GM21825 (cell line): Measurements from ENCODE around the gene CIPC.

ENCODE experiments used
- ATAC-seq: cut with Tn5 transposase; IDR thresholded peaks from one replicate; pipeline ENCODE4 v1.9.1; 2021; ENCODE audit warnings: mild to moderate bottlenecking, moderate library complexity; ENCODE audit not compliant: unreplicated experiment

CIPC gene

DNA sequence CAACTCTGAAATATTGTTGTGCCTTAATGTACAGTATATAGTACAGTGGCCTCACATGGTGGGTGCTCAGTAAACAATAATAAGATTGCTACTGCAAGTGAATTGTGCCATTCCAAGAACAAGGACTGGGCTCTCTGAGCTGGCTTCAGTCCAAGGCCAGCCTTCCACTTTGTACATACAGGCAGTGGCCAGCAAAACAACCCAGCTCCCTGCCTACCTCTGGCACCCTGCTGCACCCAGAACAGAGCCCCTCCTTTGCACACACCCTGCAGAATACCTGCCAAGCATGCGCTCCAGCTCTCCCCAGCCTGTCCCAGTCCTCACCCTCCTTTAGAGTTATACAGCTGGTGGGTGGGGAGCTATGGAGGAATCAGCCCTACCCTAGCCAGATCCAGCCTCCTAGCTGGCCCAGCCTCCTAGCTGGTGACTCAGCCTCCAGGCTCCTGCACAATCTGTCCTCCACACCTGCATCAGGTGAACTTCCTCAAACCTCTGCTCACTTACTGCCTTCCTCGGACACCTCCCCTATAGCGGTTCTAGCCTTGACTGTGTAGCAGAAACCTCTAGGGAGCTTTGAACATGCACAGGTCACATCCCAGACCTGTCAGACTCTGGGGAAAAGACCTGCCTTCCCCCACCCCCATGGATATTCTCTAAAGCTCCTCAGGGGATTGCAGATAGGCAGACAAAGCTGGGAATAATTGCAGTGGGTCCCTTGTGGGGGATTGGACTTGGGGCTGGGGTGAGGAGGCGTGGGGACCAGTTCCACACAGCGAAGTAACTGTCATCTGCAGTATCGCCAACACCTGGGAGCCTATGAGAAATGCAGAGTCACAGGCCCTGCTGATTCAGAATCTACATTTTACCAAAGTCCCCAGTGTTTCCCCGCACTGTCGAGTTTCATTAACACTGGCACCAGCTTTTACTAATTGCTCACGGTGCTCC lies 25.6 kb downstream of the CIPC start:
- no peak for ATAC-seq

DNA sequence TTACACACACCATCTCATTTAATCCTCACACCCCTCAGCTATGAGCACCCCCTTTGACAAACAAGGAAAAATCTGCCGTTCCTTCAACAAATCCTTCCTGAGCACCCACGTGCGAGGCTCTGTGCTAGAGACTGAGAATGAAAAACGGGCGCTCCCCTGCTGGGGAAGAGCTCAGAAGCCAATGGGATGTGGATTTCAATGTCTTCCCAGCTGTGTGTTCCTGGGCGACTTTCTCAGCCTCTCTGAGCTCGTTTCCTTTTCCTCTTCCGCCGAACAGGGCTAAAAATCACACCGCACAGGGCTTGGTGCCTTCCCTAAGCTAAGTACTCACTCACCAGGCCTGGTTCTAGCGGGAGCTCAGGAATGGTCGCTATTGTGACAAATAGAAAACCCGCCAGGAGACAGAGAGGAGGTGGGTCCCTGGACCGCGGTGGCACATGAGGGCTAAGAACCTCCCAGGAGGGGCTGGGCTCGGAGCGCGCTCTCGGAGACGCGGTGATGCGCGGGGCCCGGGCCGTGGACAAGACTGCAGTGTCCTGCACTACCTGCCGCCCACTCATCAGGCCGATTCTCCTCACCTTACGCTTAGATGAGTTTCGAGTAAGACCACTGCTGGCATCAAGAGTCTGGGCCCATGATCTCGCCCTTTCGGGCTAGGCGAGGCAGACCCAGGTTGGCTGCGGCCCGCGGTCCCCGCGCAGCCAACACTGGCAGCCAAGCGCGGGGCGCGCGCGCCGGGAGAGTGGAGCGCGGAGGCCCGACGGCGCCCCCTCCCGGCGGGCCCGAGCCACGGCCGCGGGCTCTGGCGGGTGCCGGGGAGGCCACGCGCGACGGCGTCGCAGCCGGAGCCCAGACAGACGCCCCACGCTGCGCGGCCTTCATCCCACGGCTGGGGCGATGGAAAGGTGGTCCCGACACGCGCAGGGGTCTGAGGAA lies 26.6 kb downstream of the CIPC start:
- ATAC-seq, result no peak

DNA sequence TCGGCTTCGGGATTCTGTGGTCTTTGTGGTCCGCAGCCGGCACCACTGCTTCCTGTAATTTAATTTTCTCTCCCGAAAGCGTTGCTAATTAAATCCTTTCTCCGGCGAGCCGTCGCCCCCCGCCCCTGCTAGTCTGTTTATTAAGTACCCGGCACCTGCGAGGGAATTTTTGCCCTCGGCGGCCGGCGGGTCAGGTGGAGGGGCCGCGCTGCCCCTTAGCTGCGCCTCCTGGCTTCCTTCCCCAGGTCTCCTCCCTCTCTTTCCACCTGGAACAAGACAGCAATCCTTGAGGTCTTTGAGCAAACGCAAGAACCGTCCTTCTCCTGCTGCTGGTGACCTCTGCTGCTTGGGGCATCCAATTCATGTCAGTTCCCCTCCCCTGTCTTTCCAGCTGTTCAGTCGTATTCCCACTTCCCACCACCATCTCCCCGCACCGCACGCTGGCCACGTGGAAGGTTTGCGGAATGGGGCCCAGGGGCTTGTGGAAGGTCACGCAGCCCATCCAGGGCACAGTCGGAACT lies 27.3 kb downstream of the CIPC start:
- no peak for ATAC-seq

DNA sequence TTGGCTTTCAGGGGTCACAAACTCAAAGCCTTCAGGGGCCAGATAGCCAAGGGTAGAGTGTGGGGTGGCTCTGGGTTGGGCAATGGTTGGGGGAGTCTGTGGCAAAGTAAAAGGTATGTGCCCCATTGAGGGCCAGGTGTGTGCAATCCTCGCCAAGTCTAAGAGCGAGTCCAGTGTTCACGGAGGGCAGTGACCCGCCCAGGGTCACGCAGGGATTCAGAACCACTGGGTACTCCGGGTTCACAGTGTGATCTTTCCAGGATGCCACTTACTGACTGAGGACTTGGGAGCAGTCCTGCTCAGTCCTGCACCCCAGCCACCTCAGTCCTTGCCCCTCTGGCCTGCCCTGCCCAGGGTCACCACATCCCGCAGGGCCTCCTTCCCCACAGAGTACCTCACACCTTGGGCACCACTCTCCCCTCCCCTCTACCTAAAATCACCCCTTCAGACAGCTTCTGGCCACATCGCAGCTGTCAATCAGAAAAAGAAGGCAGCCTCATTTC lies 27.8 kb downstream of the CIPC start:
- ATAC-seq, result no peak

DNA sequence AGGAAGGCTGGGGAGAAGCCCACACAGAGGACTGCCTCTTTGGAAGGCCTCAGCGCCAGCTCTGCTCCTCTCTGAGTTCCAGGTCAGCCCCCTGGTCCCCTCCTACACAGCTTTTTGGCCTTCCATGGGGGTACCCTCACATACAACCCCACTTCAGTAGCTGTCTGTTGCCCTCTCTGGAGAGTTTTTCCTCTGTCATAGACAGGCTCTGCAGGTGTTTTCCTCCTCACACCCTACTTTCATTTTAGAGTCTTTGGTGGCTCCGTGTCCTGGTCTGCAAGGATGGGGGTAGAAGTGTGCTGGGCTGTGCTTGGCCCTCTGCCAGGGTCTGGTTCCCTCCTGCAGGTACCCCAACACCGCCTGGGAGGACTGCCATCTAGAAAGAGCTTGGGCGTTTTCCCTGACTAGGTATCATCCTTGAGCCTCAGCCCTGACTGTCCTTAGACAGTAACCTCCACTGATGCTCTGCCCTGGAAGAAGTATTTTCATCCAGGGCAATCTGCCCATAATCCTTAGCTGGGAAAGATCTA lies 28.5 kb downstream of the CIPC start:
- no peak for ATAC-seq

DNA sequence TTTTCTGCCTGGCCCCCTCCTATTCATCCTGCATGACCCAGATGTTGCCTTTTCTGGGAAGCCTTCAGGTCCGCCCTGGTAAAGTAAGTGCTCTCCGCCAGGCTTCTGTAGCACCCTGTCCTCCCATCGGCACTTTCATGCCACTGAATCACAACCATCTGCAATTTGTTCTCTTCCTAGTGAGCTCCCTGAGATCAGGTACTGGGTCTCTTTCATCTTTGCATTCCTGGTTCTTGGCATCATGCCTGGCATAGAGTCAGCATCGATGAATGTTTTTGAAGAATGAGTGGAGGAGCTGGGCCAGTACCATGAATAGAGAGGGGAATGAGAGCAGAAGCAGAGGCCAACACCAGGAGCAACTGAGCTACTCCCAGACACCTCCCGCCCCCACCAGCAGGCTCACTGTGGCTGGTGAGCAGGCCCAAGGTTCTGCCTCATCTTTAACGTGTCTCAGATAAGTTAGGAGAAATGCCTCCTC lies 30.4 kb downstream of the CIPC start:
- no peak for ATAC-seq

DNA sequence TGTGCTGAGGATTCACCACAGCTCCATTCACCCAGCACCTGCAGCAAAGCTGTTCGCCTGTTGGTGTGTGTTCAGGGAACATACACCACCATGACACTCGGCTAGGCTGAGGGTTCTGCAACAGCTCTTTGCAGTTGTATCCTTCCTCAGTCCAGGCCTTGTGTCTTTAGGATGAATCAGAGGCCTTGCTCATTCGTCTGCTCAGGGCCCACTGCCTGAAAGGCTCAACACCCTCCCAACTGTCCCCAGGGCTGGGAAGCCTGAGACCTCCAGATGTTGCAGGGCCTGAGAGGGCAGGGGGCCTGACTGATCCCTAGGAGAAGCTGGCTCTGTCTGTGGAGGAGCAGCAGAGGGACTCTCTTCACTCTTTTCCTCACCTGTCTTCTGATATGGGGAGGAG lies 32.3 kb downstream of the CIPC start:
- ATAC-seq, result no peak

DNA sequence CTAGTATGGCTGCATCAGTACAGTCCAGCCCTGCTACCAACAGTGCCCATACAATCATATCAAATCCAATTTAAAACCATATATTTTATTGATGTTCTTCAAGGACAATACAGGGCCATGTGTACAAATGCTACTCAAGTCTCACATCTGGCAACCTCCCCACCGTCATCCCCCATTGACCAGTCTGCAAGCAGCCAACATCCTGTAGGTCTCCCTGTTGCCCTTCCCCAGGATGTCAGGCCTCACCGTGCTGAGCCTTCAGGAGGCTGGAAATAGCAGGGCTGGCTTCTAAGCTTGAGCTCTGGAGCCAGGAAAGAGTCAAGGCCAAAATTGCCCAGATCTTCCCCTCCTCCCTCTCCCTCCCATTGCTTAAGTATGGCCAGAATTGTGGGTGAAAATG lies 33.1 kb downstream of the CIPC start:
- no peak for ATAC-seq

DNA sequence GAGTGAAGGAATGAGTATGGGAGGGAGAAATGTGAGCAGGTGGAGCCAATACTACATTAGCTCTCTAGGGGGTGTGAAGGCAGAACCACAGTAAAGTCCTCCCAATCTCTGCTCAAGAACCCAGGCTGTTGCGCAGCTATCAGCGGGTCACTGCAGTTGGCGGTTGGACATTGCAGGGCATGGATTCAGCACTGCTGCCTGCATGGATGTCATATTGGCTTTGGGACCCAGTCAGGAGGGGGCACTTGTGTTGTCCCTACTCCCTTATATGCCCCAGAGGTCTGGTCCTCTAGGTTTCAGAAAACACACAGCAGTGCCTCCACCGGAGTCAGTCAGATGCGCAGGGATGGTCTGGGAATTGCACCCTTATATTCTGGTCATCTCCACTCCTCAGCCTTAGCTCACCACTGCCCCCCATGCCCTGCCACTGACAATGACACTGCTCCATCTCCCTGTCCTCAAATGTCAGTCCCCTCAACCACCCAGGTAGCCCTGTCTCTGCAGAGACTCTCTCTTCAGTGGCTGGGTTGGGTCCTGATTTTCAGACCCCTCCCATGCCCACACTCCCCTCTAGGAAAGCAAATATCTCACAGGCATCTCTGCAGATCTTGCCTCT lies 33.9 kb downstream of the CIPC start:
- ATAC-seq, result no peak

DNA sequence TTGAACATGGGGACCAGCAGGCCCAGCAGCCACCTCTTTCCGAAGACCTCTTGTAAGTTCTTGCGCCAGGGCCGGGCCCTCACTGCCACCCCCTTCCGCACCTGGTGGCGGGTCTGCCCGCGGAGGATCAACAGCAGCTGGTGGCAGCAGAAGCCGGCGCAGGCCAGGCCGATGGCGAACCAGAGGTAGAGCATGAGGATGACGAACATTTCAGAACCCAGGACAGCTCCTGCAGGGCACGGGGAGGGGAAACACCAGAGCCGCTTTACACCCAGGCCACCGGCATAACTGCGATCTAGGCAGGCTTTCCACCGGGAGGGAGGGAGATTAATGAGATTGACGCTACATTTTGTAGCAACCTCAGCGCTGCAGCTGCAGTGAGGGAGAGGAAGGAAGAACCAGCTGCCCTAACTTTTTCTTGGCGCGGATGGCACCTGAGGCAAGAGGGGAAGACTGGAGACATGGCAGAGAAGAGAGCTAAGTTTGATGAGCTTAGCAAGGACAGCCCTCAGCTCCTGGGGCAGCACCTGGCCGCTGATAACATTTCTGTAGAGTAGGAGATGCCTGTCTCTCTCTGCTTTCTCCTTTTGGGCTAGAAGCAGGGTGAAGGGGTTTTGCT lies 35.8 kb downstream of the CIPC start:
- no peak for ATAC-seq

DNA sequence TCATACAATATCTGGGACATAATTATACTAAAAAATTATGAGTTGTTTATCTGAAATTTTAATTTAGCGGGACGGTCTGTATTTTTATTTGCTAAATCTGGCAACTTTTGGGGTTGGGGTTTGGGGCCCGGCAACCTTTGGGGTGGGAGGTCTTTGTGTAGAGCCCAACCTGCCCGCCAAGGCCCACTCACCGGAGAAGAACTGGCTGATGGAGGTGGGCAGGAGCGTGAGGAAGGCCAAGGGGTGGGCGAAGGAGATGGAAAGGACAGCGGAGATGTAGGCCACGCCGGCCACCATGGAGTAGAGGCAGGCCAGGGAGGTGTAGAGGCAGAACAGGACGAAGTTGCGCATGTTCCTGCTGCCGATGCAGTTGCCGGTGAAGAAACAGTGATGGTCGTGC lies 41.0 kb downstream of the CIPC start:
- ATAC-seq, result no peak

DNA sequence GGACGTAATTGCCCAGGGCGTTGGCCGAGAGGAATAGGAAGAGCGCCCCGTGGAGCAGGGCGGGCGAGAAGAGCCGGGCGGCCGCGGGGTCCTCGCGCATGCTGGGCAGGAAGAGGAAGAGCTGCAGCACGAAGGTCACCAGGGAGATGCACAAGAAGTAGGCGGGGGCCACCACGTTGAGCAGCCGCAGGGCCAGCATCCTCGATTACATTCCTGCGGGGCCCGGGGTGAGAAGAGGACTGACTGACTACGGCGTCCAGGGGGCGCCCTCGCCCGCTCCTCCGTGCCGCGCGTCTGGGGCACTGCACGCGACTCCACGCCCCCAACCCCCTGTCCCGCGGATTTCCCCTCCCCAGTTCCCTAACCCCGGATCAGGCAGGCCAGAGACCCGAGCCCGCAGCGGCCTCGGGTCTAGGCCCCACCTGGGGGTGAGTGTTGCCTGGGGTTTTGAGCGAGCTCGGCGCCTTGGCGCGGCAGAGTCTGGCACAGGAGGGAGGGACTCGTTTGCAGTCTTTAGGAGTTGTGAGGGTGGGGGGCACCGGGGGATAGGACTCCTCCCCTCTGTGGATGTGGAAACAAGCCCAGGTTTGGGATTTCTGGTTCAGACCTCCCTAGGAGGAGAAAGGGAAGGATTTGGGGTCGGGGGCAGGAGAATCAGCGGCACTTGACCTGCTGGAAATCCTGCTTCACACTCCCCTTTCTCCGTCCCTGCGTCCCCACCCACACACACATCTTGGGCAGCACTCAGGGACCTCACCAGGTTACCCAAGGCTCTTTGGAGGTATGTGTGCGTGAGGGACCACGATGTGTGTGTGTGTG lies 41.7 kb downstream of the CIPC start:
- no peak for ATAC-seq

DNA sequence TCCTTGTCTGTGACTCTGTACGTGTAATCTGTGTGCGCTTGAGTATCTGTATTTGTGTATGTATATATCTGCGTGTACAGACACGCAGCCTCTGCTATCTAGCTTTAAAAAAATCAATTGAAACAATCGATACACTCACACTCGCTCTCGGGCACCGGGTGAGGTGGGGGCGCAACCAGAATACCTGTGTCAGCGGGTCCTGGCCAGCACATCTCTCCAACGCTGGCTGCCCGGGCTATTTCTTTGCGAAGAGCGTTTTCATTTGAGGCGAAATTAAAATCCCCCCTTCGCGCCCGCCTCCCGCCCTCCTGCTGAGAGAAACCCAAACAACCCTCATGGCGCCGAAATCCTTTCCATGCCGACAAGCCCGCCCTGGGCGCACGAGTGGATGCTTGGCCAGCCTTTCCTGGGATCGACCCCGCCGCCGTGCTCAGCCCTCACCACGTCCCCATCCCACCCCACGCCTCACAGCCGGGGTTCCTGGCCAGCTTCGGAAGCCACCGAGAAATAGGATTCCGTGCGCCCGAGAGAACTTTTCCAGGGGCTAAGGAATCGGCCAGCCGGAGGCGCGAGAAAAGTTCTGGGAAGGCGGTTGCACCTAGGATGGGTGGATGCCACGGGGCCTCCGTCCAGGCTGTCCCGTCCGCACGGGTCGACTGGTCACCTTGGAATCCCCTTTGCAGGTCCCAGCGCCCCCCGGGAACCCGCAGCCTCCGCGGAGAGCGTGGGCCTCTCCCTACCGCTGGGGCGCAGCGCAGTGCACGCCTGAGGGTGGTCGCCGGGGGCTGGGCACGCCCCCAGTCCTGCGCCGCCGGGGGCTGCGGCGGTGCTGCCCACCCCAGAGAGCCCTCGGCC lies 42.5 kb downstream of the CIPC start:
- ATAC-seq, result no peak

DNA sequence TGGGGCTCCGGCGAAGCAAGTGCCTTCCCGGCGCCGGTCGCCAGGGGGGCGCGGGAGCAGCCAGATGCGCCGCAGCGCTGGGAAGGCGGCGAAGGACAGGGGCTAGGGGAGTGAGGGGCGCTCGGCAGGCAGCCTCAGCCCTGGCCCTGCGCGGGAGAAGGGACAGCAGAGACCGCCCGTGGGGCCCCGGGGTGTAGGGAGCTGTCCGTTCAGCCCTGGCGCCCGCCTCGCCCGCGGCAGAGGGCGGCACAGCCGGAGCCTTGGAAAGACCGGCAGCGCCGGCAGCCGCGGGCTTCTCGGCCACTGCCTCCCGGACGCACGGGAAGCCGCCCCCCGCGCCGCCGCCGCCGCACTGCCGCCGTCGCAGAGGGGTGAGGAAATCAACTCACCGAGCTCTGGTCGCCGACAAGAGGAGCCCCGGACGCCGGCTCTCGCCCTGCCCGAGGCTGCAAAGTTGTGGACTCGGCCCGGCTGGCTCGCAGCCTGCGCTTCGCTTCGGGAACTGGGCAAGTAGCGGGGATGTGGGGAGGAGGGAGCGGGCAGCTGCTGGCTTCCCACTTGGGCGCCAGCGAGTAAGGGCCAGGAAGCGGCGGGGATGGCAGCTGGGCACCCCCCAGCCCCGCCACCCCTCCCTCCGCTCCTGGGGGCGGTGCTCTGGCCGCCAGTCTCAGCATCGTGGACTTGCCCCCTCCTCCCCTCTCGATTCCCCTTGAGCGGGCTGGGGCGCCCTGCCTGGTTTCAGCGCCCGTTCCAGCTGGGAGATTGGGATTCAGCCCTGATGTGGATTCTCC lies 43.4 kb downstream of the CIPC start, which contains the start of gene ZDHHC22:
Gene ZDHHC22 (minus strand): TSS at position 578 of the 791 bp plus-strand sequence. CDS start 2,053 bp downstream, outside the sequence.
- ATAC-seq, result no peak

DNA sequence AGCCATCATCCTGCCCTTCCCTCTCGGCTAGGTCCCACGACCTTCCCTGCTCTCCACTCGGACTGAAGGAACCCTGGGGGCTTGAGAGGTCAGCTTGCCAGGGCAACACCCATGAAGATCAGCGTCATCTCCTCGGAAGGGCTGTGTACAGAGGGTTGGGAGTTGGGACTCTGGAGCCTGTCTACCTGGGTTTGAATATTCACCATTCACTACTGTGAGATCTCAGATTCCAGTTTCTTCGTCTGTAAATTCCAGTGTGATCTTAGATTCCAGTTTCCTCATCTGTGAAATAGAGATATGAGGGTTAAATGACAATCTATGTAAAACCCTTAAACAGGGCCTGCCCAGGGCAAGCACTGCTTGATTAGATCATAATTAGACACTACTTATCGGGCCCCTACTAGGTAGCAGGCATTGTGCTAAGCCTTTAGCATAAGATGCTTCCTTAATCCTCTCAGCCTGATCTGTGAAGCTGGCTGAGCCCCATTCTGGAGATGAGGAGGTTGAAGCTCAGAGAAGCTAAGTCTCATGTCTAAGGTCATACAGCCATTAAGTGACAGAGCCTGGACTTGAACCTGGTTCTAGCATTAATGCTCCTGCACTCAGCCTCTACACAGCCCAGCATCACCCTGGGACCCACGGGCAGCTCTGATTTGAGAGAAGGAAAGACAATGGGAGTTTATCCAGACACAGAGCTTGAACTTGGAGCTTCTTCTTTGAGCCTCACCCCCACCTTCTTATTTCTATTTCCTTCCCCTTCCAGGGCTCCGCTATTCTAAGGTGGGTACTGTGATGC lies 44.1 kb downstream of the CIPC start:
- no peak for ATAC-seq

DNA sequence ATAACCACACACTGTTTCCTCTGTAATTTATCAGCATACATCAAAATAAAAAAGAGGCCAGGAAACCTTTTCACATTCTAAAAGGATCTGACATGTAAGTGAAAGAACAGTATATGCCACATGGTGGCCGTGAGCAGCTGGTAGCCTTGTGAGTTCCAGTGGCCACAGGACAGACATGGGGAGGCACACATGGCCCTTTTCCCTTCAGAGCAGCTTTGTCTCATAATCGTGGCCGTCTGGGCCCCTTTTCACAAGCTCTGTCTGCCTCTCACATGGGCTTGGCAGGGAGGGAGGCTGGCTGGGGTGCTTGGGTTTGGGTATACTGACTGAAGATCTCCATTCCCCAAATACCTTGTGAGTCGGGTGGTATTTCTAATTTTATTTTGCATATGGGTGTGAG lies 45.0 kb downstream of the CIPC start:
- no peak for ATAC-seq
